Neural progenitor cell (in vitro differentiated cells): ENCODE measurements around the gene FANCC. TPM values are rescaled to one million over a fixed set of nuclear protein-coding genes. Genes with fewer than 3 reads are reported as not detected.
A peak's percentile ranks its signal among the peaks of the same experiment; 100 is the strongest.
"Not testable (repeated sequence)": the region's sequence is repeated elsewhere in the genome, so short reads cannot be mapped to it uniquely, and the experiment has no call there.

ENCODE experiments used
- DNase-seq: peaks from one replicate; pipeline ENCODE4 v3.0.0-alpha.2; 2016; ENCODE audit warnings: low spot score
- H2AFZ ChIP-seq: fragments of 200-600 bp; sonication (generic); replicated peaks from 2 replicates; pipeline ENCODE4 v1.6.1; 2016; ENCODE audit warnings: antibody characterized with exemption
- H3F3A ChIP-seq: fragments of 200-600 bp; sonication (generic); 2 replicates; pipeline ENCODE4 v1.6.1; 2016; ENCODE audit warnings: antibody characterized with exemption, low read depth
- H3K27ac ChIP-seq: fragments of 200-600 bp; sonication (generic); 2 replicates; pipeline ENCODE4 v1.5.1; 2016; ENCODE audit warnings: mild to moderate bottlenecking
- H3K27me3 ChIP-seq: fragments of 200-600 bp; sonication (generic); 2 replicates; pipeline ENCODE4 v1.6.1; 2016; ENCODE audit warnings: mild to moderate bottlenecking, moderate library complexity
- H3K36me3 ChIP-seq: fragments of 200-600 bp; sonication (generic); 2 replicates; pipeline ENCODE4 v1.5.1; 2016
- H3K4me1 ChIP-seq: fragments of 200-600 bp; sonication (generic); 2 replicates; pipeline ENCODE4 v1.6.1; 2016; ENCODE audit warnings: mixed run types
- H3K4me2 ChIP-seq: fragments of 200-600 bp; sonication (generic); 2 replicates; pipeline ENCODE4 v1.6.1; 2016
- H3K4me3 ChIP-seq: fragments of 200-600 bp; sonication (generic); 2 replicates; pipeline ENCODE4 v1.5.1; 2016
- H3K79me2 ChIP-seq: fragments of 200-600 bp; sonication (generic); 2 replicates; pipeline ENCODE4 v1.6.1; 2016; ENCODE audit warnings: low read depth
- H3K9ac ChIP-seq: fragments of 200-600 bp; sonication (generic); 2 replicates; pipeline ENCODE4 v1.6.1; 2016
- H3K9me3 ChIP-seq: fragments of 200-600 bp; sonication (generic); 2 replicates; pipeline ENCODE4 v1.5.1; 2016; ENCODE audit warnings: low read depth
- H4K20me1 ChIP-seq: fragments of 200-600 bp; sonication (generic); 2 replicates; pipeline ENCODE4 v1.6.1; 2016; ENCODE audit warnings: low read depth
- H3K27ac Mint-ChIP-seq: 3 replicates; pipeline ENCODE4 v1.8.0; 2021; ENCODE audit warnings: mixed read lengths
- H3K27me3 Mint-ChIP-seq: 2 replicates; pipeline ENCODE4 v1.8.0; 2022; ENCODE audit warnings: low read depth, mild to moderate bottlenecking, inconsistent platforms, moderate library complexity, mixed read lengths; ENCODE audit not compliant: insufficient read depth
- H3K36me3 Mint-ChIP-seq: 3 replicates; pipeline ENCODE4 v1.8.0; 2021; ENCODE audit warnings: mixed read lengths
- H3K4me1 Mint-ChIP-seq: 3 replicates; pipeline ENCODE4 v1.8.0; 2021; ENCODE audit warnings: mixed read lengths
- H3K4me3 Mint-ChIP-seq: 3 replicates; pipeline ENCODE4 v1.8.0; 2021; ENCODE audit warnings: mild to moderate bottlenecking, moderate library complexity, mixed read lengths
- H3K9me3 Mint-ChIP-seq: 3 replicates; pipeline ENCODE4 v1.8.0; 2020; ENCODE audit warnings: mixed read lengths
- CTCF ChIP-seq: fragments of 200-600 bp; sonication (generic); IDR thresholded peaks from 2 replicates; pipeline ENCODE4 v1.5.1; 2017; ENCODE audit warnings: antibody characterized with exemption, mild to moderate bottlenecking
- EZH2 ChIP-seq: fragments of 200-600 bp; sonication (generic); IDR thresholded peaks from 2 replicates; pipeline ENCODE4 v1.6.1; 2017; ENCODE audit warnings: antibody characterized with exemption, mild to moderate bottlenecking, moderate library complexity
- EZH2phosphoT487 ChIP-seq: fragments of 200-600 bp; sonication (generic); IDR thresholded peaks from 2 replicates; pipeline ENCODE4 v1.6.1; 2017; ENCODE audit warnings: antibody characterized with exemption
- total RNA-seq: library from RNA; depleted of rRNA; stranded (reverse); fragments of >200 nt; gene quantifications from 2 replicates; pipeline ENCODE4 v1.2.3, GENCODE V29; 2015; ENCODE audit warnings: low replicate concordance

Gene FANCC
- total RNA-seq, 1 donor from 2014 or later: 49.6 TPM

GRCh38 chr9:95225726-95226106 is 91.8 kb downstream of the FANCC start:
- Mint-ChIP-seq H3K4me1 (peaks cover 6% of the 10 kb centered on the region), H3K27ac (no peak overlapping the region), H3K4me3 (no peak overlapping the region), H3K27me3 (peaks cover 4% of the 10 kb centered on the region), H3K36me3 (peaks cover 9% of the 10 kb centered on the region), H3K9me3 (peaks cover 3% of the 10 kb centered on the region)
- Histone ChIP-seq H3K36me3 (no peaks in the 10 kb centered on the region), H3K4me3 (no peak overlapping the region), H3K9ac (no peak overlapping the region), H3F3A (no peaks in the 10 kb centered on the region), H3K27ac (no peak overlapping the region), H3K9me3 (no peaks in the 10 kb centered on the region), H2AFZ (no peak overlapping the region), H3K79me2 (no peaks in the 10 kb centered on the region), H3K4me1 (no peaks in the 10 kb centered on the region), H4K20me1 (no peaks in the 10 kb centered on the region), H3K4me2 (no peak overlapping the region), H3K27me3 (no peaks in the 10 kb centered on the region)
- no peak for TF ChIP-seq EZH2phosphoT487
- no peak for TF ChIP-seq EZH2
- no peak for TF ChIP-seq CTCF
- DNase-seq: no peak

- no peaks in the 10 kb centered on the region for H3K79me2 ChIP-seq
- no peaks in the 10 kb centered on the region for H4K20me1 ChIP-seq
- H3K4me1 ChIP-seq: no peaks in the 10 kb centered on the region
Measured at GRCh38 chr9:95225076-95225725, 92.3 kb downstream of the FANCC start.

GRCh38 chr9:95224376-95225019 is 93.0 kb downstream of the FANCC start:
- peaks cover 6% of the 10 kb centered on the region for H3K4me1 Mint-ChIP-seq
- Histone ChIP-seq H3K4me2 (no peak overlapping the region), H3K27ac (no peak overlapping the region), H3K79me2 (no peaks in the 10 kb centered on the region), H3K27me3 (no peaks in the 10 kb centered on the region), H3K36me3 (no peaks in the 10 kb centered on the region), H3K9ac (no peak overlapping the region), H3F3A (no peaks in the 10 kb centered on the region), H3K9me3 (no peaks in the 10 kb centered on the region), H4K20me1 (no peaks in the 10 kb centered on the region), H2AFZ (no peak overlapping the region), H3K4me3 (no peak overlapping the region), H3K4me1 (no peaks in the 10 kb centered on the region)
- H3K27ac Mint-ChIP-seq: no peak overlapping the region
- TF ChIP-seq CTCF: no peak
- no peak for TF ChIP-seq EZH2phosphoT487
- DNase-seq: no peak
- H3K4me3 Mint-ChIP-seq: no peak overlapping the region
- H3K27me3 Mint-ChIP-seq: peaks cover 2% of the 10 kb centered on the region
- peaks cover 6% of the 10 kb centered on the region for H3K36me3 Mint-ChIP-seq
- no peaks in the 10 kb centered on the region for H3K9me3 Mint-ChIP-seq

More at GRCh38 chr9:95225076-95225725, 92.3 kb downstream of the FANCC start:
- peaks cover 6% of the 10 kb centered on the region for H3K4me1 Mint-ChIP-seq
- Histone ChIP-seq H3K4me3 (no peak overlapping the region), H3K27ac (no peak overlapping the region), H3K27me3 (no peaks in the 10 kb centered on the region), H3K9me3 (no peaks in the 10 kb centered on the region), H3K9ac (no peak overlapping the region), H3F3A (no peaks in the 10 kb centered on the region), H3K36me3 (no peaks in the 10 kb centered on the region), H3K4me2 (no peak overlapping the region), H2AFZ (no peak overlapping the region)
- TF ChIP-seq EZH2phosphoT487: no peak
- no peak for TF ChIP-seq EZH2
- TF ChIP-seq CTCF: no peak
- no peak for DNase-seq
- H3K36me3 Mint-ChIP-seq: peaks cover 6% of the 10 kb centered on the region
- H3K27ac Mint-ChIP-seq: peak overlapping the region; percentile 48
- H3K9me3 Mint-ChIP-seq: no peaks in the 10 kb centered on the region
- peaks cover 2% of the 10 kb centered on the region for H3K27me3 Mint-ChIP-seq
- H3K4me3 Mint-ChIP-seq: no peak overlapping the region

GRCh38 chr9:95220352-95220751 is 97.2 kb downstream of the FANCC start:
- H3K4me1 ChIP-seq, H3K36me3 Mint-ChIP-seq: not testable (repeated sequence)

More at GRCh38 chr9:95220352-95220751, 97.2 kb downstream of the FANCC start:
- H2AFZ ChIP-seq, H3K27me3 Mint-ChIP-seq, H4K20me1 ChIP-seq, H3K27ac ChIP-seq, H3K4me2 ChIP-seq, H3K27me3 ChIP-seq, H3K9ac ChIP-seq, H3K9me3 Mint-ChIP-seq, H3K4me3 ChIP-seq, H3K4me3 Mint-ChIP-seq, H3K36me3 ChIP-seq, H3F3A ChIP-seq, DNase-seq, H3K9me3 ChIP-seq, H3K27ac Mint-ChIP-seq, H3K79me2 ChIP-seq: not testable (repeated sequence)
- peaks cover 19% of the 10 kb centered on the region for H3K4me1 Mint-ChIP-seq
